ENCODE data around the gene TSNAXIP1. TPM values are rescaled to one million over a fixed set of nuclear protein-coding genes. Genes with fewer than 3 reads are reported as not detected.

Gene TSNAXIP1
- total RNA-seq, 1 experiment from 2014 or later: 1.2 TPM

DNA sequence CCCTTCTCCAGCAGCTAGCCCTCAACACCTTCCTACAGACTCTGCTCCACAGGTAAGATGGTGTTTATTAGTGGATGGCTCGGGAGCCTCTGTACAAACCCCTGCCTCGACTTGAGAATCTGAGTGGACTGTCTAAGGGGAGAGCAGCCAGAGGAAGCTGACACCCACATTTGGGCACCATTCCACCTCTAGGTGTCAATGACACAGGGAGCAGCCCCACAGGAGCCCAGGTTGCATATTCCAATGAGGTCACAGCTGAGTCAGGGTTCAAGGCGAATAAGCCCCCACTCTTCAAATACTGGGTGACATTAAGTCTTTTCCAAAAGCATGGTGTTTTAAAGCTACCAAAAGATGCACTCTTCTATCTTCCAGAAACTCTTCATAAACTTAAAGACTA lies 32.2 kb upstream of the TSNAXIP1 start:
- no TSS peak for BruUV-seq (replicated peaks)
- H3K36me3 ChIP-seq (ENCODE audit: control insufficient read depth in 1 of 2, insufficient read depth in 2 of 2, low read length in 2 of 2): no peaks in the 10 kb centered on the region
- no peak overlapping the region for H3K4me2 ChIP-seq (ENCODE audit: low read length)
- H3K9me2 ChIP-seq (ENCODE audit: insufficient read depth): no peaks in the 10 kb centered on the region
- no peak overlapping the region for H3K9ac ChIP-seq (ENCODE audit: low read length)
- peaks cover 18% of the 10 kb centered on the region; the same call in 1 of the 2 replicates for H3K79me2 ChIP-seq (ENCODE audit: insufficient read depth, low read length)
- H4K20me1 ChIP-seq (ENCODE audit: insufficient read depth): no peaks in the 10 kb centered on the region
- no peaks in the 10 kb centered on the region for H3K27me3 ChIP-seq (ENCODE audit: insufficient read depth, low read length)
- intact Hi-C loops (cut with micrococcal nuclease): no loop called here
- no peak for ATAC-seq
- DNase-seq (ENCODE audit: low read depth, low spot score): no peak
- ChIA-PET CTCF (no interaction called here), POLR2A (no interaction called here), RAD21 (ENCODE audit: low non-redundant PET in 1 of 2, low total read pairs in 2 of 2, uncharacterized antibody in 2 of 2, unreplicated experiment in 2 of 2) (no interaction called here)
- H2AFZ ChIP-seq (ENCODE audit: low read depth, low read length, poor library complexity, severe bottlenecking): no peak overlapping the region
- H3K9me3 ChIP-seq (ENCODE audit: control insufficient read depth in 1 of 2, insufficient read depth in 1 of 2, low read depth in 1 of 2, low read length in 2 of 2): no peaks in the 10 kb centered on the region
- H3K4me3 ChIP-seq (replicated peaks in 1 of 2; ENCODE audit: low read depth in 1 of 2, low read length in 2 of 2): no peak overlapping the region
- no peak overlapping the region for H3K27ac ChIP-seq (ENCODE audit: low read depth, low read length)
- no peak for TF ChIP-seq ATF3 (IDR thresholded peaks at IDR 0.05)
- TF ChIP-seq ZNF274 (IDR thresholded peaks at IDR 0.05; ENCODE audit: low read depth, low read length): no peak
- TF ChIP-seq CTCF (IDR thresholded peaks at IDR 0.05 in 2 of 3, conservative IDR thresholded peaks at IDR 0.05 in 1 of 3; ENCODE audit: borderline replicate concordance in 1 of 3, insufficient read depth in 1 of 3, low read depth in 2 of 3, low read length in 2 of 3): no peak
- TF ChIP-seq SRF (IDR thresholded peaks at IDR 0.05; ENCODE audit: low read depth): no peak
- no peak for TF ChIP-seq JUND (IDR thresholded peaks at IDR 0.05)
- no peak for TF ChIP-seq EGR1 (IDR thresholded peaks at IDR 0.05; ENCODE audit: low read depth)
- no peak for TF ChIP-seq CEBPB (IDR thresholded peaks at IDR 0.05; ENCODE audit: low read depth)
- no peak for TF ChIP-seq TCF7L2 (IDR thresholded peaks at IDR 0.05; ENCODE audit: borderline replicate concordance, extremely low read depth, insufficient read depth, insufficient read length)
- TF ChIP-seq POLR2AphosphoS5 (IDR thresholded peaks at IDR 0.05; ENCODE audit: low read depth, low read length): no peak
- TF ChIP-seq, protein P1, sequence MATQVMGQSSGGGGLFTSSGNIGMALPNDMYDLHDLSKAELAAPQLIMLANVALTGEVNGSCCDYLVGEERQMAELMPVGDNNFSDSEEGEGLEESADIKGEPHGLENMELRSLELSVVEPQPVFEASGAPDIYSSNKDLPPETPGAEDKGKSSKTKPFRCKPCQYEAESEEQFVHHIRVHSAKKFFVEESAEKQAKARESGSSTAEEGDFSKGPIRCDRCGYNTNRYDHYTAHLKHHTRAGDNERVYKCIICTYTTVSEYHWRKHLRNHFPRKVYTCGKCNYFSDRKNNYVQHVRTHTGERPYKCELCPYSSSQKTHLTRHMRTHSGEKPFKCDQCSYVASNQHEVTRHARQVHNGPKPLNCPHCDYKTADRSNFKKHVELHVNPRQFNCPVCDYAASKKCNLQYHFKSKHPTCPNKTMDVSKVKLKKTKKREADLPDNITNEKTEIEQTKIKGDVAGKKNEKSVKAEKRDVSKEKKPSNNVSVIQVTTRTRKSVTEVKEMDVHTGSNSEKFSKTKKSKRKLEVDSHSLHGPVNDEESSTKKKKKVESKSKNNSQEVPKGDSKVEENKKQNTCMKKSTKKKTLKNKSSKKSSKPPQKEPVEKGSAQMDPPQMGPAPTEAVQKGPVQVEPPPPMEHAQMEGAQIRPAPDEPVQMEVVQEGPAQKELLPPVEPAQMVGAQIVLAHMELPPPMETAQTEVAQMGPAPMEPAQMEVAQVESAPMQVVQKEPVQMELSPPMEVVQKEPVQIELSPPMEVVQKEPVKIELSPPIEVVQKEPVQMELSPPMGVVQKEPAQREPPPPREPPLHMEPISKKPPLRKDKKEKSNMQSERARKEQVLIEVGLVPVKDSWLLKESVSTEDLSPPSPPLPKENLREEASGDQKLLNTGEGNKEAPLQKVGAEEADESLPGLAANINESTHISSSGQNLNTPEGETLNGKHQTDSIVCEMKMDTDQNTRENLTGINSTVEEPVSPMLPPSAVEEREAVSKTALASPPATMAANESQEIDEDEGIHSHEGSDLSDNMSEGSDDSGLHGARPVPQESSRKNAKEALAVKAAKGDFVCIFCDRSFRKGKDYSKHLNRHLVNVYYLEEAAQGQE (IDR thresholded peaks at IDR 0.05; ENCODE audit: low read depth): no peak
- H3K4me1 ChIP-seq (ENCODE audit: control insufficient read depth in 1 of 2, insufficient read depth in 2 of 2, low read length in 2 of 2): no peaks in the 10 kb centered on the region
